ENCODE data around the gene PRDM2. TPM values are rescaled to one million over a fixed set of nuclear protein-coding genes. Genes with fewer than 3 reads are reported as not detected.

PRDM2 gene
- total and polyA plus RNA-seq, 2 donors from 2014 or later, result 8.2 to 42.6 TPM

- Histone ChIP-seq H3K4me3 (ENCODE audit: low read length in 3 of 3) (no peak overlapping the region), H3K4me1 (ENCODE audit: control insufficient read depth in 2 of 3, insufficient read depth in 2 of 3, low read depth in 1 of 3, low read length in 3 of 3) (no peaks in the 10 kb centered on the region), H3K9ac (ENCODE audit: low read length in 3 of 3) (no peak overlapping the region), H3K36me3 (ENCODE audit: control insufficient read depth in 2 of 3, insufficient read depth in 3 of 3, low read length in 3 of 3) (peaks cover 0 to 2% (median 0%) of the 10 kb centered on the region in 3 donors), H3K27ac (ENCODE audit: low read depth in 2 of 2, low read length in 2 of 2) (no peak overlapping the region), H3K27me3 (ENCODE audit: control insufficient read depth, insufficient read depth, low read length) (no peaks in the 10 kb centered on the region), H3K9me3 (ENCODE audit: control insufficient read depth in 2 of 3, insufficient read depth in 1 of 3, low read length in 3 of 3) (no peaks in the 10 kb centered on the region)
- intact Hi-C loops (cut with DNase I), result no loop called here
- no peak for DNase-seq
- FAIRE-seq, result no peak
- TF ChIP-seq CTCF (IDR thresholded peaks at IDR 0.05; ENCODE audit: borderline replicate concordance, extremely low read depth, insufficient read depth), result no peak
Observed at GRCh38 chr1:13818926-13819325, 118.9 kb downstream of the PRDM2 start.

- no peak for TF ChIP-seq CTCF (IDR thresholded peaks at IDR 0.05; ENCODE audit: borderline replicate concordance, extremely low read depth, insufficient read depth)
- no peak overlapping the region for H3K4me3 ChIP-seq (ENCODE audit: low read length in 3 of 3)
- intact Hi-C loops (cut with DNase I), result no loop called here
- H3K9me3 ChIP-seq (ENCODE audit: control insufficient read depth in 2 of 3, insufficient read depth in 1 of 3, low read length in 3 of 3), result no peaks in the 10 kb centered on the region
- no peak overlapping the region for H3K9ac ChIP-seq (ENCODE audit: low read length in 3 of 3)
- DNase-seq (no peak), FAIRE-seq (no peak)
- H3K27ac ChIP-seq (ENCODE audit: low read depth in 2 of 2, low read length in 2 of 2), result no peak overlapping the region
- H3K36me3 ChIP-seq (ENCODE audit: control insufficient read depth in 2 of 3, insufficient read depth in 3 of 3, low read length in 3 of 3), result peaks cover 0 to 2% (median 0%) of the 10 kb centered on the region in 3 donors
- no peaks in the 10 kb centered on the region for H3K4me1 ChIP-seq (ENCODE audit: control insufficient read depth in 2 of 3, insufficient read depth in 2 of 3, low read depth in 1 of 3, low read length in 3 of 3)
- no peaks in the 10 kb centered on the region for H3K27me3 ChIP-seq (ENCODE audit: control insufficient read depth, insufficient read depth, low read length)
Observed at GRCh38 chr1:13819642-13820041, 119.7 kb downstream of the PRDM2 start.

- DNase-seq, result no peak
- Histone ChIP-seq H3K27ac (ENCODE audit: low read depth in 2 of 2, low read length in 2 of 2) (no peak overlapping the region), H3K36me3 (ENCODE audit: control insufficient read depth in 2 of 3, insufficient read depth in 3 of 3, low read length in 3 of 3) (peaks cover 0 to 2% (median 0%) of the 10 kb centered on the region in 3 donors), H3K9ac (ENCODE audit: low read length in 3 of 3) (no peak overlapping the region), H3K9me3 (ENCODE audit: control insufficient read depth in 2 of 3, insufficient read depth in 1 of 3, low read length in 3 of 3) (no peaks in the 10 kb centered on the region), H3K4me3 (ENCODE audit: low read length in 3 of 3) (no peak overlapping the region), H3K27me3 (ENCODE audit: control insufficient read depth, insufficient read depth, low read length) (no peaks in the 10 kb centered on the region), H3K4me1 (ENCODE audit: control insufficient read depth in 2 of 3, insufficient read depth in 2 of 3, low read depth in 1 of 3, low read length in 3 of 3) (no peaks in the 10 kb centered on the region)
- intact Hi-C loops (cut with DNase I), result no loop called here
- no peak for FAIRE-seq
- no peak for TF ChIP-seq CTCF (IDR thresholded peaks at IDR 0.05; ENCODE audit: borderline replicate concordance, extremely low read depth, insufficient read depth)
Observed at GRCh38 chr1:13820055-13820454, 120.1 kb downstream of the PRDM2 start.

GRCh38 chr1:13820456-13820855 lies 120.5 kb downstream of the PRDM2 start:
- no peak for TF ChIP-seq CTCF (IDR thresholded peaks at IDR 0.05; ENCODE audit: borderline replicate concordance, extremely low read depth, insufficient read depth)
- no peak for FAIRE-seq
- H3K4me1 ChIP-seq (ENCODE audit: control insufficient read depth in 2 of 3, insufficient read depth in 2 of 3, low read depth in 1 of 3, low read length in 3 of 3), result no peaks in the 10 kb centered on the region
- no peak overlapping the region for H3K27ac ChIP-seq (ENCODE audit: low read depth in 2 of 2, low read length in 2 of 2)
- H3K4me3 ChIP-seq (ENCODE audit: low read length in 3 of 3), result no peak overlapping the region
- intact Hi-C loops (cut with DNase I), result no loop called here
- no peak for DNase-seq
- no peaks in the 10 kb centered on the region for H3K27me3 ChIP-seq (ENCODE audit: control insufficient read depth, insufficient read depth, low read length)
- H3K9me3 ChIP-seq (ENCODE audit: control insufficient read depth in 2 of 3, insufficient read depth in 1 of 3, low read length in 3 of 3), result no peaks in the 10 kb centered on the region
- no peak overlapping the region for H3K9ac ChIP-seq (ENCODE audit: low read length in 3 of 3)
- H3K36me3 ChIP-seq (ENCODE audit: control insufficient read depth in 2 of 3, insufficient read depth in 3 of 3, low read length in 3 of 3), result peaks cover 0 to 2% (median 0%) of the 10 kb centered on the region in 3 donors
